Frontal cortex (tissue), 4 donors: Measurements from ENCODE around the gene ZNF639. TPM values are rescaled to one million over a fixed set of nuclear protein-coding genes. Genes with fewer than 3 reads are reported as not detected.
"Not testable (repeated sequence)": the region's sequence is repeated elsewhere in the genome, so short reads cannot be mapped to it uniquely, and the experiment has no call there.

Experiments used
- DNase-seq, 2 donors: peaks; one replicate each; pipeline ENCODE4 v3.0.0; 2012; ENCODE audit warnings: low spot score in 2 of 2
- FAIRE-seq: peaks from 2 replicates; lab custom pipeline; 2012; peaks lifted over from hg19 to GRCh38; lab: Jason Lieb, UNC
- total RNA-seq: library from RNA; depleted of rRNA; stranded (reverse); fragments of >200 nt; gene quantifications from one replicate; pipeline ENCODE4 v1.2.3, GENCODE V29; 2014
- donor health status: control.
- donor health status: control.
- donor health status: control.

Gene ZNF639, protein sequence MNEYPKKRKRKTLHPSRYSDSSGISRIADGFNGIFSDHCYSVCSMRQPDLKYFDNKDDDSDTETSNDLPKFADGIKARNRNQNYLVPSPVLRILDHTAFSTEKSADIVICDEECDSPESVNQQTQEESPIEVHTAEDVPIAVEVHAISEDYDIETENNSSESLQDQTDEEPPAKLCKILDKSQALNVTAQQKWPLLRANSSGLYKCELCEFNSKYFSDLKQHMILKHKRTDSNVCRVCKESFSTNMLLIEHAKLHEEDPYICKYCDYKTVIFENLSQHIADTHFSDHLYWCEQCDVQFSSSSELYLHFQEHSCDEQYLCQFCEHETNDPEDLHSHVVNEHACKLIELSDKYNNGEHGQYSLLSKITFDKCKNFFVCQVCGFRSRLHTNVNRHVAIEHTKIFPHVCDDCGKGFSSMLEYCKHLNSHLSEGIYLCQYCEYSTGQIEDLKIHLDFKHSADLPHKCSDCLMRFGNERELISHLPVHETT
- total RNA-seq = 119 TPM

GRCh38 chr3:179322286-179323196 lies at the start of gene ZNF639:
Gene ZNF639 (plus strand): TSS chr3:179323031. CDS start chr3:179328294, 5,263 bp downstream.
- FAIRE-seq (no peak), DNase-seq (peak; percentile 87 to 92)

DNA sequence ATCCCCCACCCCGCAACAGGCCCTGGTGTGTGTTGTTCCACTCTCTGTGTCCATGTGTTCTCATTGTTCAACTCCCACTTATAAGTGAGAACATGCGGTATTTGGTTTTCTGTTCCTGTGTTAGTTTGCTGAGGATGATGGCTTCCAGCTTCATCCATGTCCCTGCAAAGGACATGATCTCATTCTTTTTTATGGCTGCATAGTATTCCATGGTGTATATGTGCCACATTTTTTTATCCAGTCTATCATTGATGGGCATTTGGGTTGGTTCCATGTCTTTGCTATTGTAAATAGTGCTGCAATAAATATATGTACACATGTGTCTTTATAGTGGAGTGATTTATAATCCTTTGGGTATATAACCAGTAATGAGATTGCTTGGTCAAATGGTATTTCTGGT lies 48.4 kb upstream of the ZNF639 start:
- DNase-seq, FAIRE-seq: not testable (repeated sequence)

DNA sequence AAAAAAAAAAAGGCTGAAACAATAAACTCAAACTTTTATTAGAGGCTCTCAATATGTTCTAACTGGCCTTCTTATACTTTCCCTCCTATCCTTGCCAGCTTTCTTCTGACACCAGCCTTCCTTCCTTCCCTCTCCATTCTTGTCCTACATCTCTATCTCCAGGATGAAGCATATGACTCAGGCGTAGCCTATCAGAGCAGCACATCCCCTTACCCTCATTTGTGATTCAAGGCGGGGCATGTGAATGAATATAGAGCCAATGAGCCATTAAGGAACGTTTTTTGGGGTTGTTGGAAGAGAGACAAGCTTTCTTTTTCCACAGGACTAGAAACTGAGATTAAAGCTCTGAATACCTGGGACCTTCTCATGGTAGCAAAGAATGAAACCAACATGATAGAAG lies 46.8 kb upstream of the ZNF639 start:
- DNase-seq = no peak
- no peak for FAIRE-seq

- FAIRE-seq (no peak), DNase-seq (no peak)
Observed at GRCh38 chr3:179276743-179277142, 46.1 kb upstream of the ZNF639 start.

DNA sequence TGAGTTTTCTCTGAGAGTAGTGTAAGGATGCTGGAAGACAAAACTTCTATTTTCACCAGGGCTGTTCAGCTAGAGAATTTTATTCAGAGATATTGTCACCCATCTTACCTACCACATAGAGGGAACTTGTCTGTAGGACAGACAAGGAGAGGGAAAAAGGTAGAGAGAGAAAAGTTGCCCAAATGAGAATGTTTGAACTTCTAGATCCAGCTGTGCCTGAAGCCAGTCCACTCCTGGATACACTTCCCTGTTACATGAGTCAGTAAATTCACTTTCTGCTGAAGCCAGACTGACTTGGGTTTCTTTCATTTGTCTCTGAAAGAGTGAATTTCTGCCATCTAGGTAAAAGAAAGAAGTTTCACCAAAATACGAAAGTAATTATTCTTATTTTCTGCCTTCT lies 44.7 kb upstream of the ZNF639 start:
- DNase-seq (no peak), FAIRE-seq (no peak)

DNA sequence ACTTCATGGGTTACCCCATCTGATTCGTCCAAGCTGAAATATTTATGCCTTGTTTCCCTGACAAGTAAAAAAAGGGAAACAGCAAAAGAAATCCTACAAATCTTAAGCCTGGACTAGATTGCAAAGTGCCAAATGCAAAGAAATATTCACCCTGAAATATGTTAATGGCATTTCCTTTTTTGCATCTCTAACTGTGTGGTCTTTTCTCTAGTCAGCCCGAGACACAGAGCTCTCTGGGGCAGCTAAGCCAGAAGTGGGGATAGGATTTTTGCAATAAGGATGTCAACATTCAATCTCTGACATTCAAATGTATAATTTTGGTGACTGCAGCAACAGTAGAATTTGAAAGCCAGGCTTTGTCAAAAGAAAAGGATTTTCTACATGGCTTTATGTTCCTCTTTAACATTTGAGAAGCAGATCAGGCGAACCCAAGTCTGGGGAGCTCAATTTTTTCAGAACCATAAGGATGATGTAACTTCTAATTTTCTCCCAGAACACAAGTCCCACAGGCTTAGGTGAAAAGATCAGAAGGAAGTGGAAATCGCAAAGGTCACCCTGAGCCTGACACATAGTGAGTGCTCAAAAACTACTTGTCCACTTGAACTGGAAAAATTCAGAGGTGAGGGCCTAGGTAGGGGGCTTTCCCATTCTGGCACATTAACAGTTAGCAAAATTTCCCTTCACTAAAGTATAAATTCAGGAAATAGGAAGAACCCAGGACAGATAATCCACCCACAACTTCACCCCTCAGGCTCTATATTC lies 43.7 kb upstream of the ZNF639 start:
- DNase-seq (no peak), FAIRE-seq (no peak)

GRCh38 chr3:179279837-179280236 lies 43.0 kb upstream of the ZNF639 start:
- FAIRE-seq (no peak), DNase-seq (no peak)

DNA sequence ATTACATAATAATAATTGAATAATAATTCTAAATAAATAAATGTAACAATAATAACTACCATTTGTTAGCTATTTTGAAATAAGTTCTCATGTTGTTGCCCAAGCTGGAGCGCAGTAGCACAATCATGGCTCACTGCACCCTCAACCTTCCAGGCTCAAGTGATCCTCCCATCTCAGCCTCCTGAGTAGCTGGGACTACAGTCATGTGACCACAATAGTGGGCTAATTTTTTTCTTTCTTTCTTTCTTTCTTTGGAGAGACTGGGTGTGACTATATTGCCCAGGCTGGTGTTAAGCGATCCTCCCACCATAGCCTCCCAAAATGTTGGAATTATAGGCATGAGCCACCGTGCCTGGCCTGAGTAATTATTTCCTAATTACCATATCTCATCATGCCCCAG lies 41.0 kb upstream of the ZNF639 start:
- DNase-seq (no peak), FAIRE-seq (no peak)

DNA sequence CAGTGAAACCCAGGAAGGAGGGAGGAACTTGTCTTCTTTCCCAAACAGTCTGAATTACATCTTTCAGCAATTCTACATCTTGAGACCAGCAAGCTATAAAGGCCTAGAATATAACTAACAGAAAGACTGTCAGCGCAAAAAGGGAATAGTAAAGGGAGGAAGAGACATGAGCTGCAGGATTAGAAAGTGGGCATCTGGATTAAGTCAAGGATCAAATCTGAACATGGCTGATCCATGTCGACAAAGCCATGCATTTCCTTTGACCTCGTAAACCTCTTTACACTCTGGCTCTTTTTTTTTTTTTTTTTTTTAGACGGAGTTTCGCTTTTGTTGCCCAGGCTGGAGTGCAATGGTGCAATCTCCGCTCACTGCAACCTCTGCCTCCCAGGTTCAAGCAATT lies 36.5 kb upstream of the ZNF639 start:
- no peak for DNase-seq
- no peak for FAIRE-seq

- no peak for FAIRE-seq
- DNase-seq = no peak
Observed at GRCh38 chr3:179288845-179289244, 34.0 kb upstream of the ZNF639 start.

GRCh38 chr3:179289295-179289694 lies 33.5 kb upstream of the ZNF639 start:
- DNase-seq = no peak
- FAIRE-seq = no peak

GRCh38 chr3:179292450-179292849 lies 30.4 kb upstream of the ZNF639 start:
- DNase-seq = no peak
- FAIRE-seq = no peak

GRCh38 chr3:179297971-179298725 lies 24.7 kb upstream of the ZNF639 start:
- no peak for DNase-seq
- FAIRE-seq = no peak

DNA sequence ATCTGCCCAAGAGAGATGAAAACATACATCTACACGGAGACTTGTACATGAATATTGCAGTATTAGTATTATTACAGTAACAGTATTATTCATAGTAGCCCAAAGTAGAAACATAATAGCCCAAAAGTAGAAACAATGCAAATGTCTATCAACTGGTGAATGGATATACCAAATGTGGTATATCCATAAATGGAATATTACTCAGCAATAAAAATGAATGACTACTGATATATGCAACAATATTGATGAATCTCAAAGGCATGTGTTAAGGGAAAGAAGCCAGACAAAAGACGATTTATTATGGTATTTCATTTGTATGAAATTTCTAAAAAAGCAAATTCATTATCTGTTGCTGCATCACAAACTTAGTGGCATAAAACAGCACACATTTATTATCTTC lies 23.5 kb upstream of the ZNF639 start:
- no peak for FAIRE-seq
- DNase-seq = no peak

DNA sequence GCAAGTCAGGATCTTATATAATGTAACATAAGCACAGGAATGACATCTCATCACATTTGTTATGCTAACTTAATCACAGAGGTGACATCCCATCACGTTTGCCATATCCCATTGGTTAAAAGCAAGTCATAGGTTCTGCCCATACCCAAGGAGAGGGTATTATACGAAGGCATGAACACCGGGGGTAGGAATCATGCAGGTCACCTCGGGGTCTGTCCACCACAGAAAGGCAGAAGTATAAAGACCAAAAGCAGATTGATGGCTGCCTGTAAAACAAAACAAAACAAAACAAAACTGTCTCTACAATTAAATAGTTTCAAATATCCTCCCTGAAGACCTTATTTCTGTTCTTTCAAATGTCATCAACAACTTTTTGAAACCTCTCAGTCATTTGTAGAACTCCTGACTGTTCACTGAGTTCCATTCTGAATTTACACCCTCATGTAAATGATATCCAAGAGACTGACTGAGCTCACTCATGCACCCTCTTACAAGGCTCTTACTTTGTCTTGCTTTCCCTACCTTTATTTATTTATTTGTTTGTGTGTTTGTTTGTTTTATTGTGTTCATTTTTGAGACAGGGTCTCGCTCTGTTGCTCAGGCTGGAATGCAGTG lies 22.7 kb upstream of the ZNF639 start:
- DNase-seq (no peak), FAIRE-seq (no peak)

- DNase-seq (no peak), FAIRE-seq (no peak)
Observed at GRCh38 chr3:179301645-179302044, 21.2 kb upstream of the ZNF639 start.

DNA sequence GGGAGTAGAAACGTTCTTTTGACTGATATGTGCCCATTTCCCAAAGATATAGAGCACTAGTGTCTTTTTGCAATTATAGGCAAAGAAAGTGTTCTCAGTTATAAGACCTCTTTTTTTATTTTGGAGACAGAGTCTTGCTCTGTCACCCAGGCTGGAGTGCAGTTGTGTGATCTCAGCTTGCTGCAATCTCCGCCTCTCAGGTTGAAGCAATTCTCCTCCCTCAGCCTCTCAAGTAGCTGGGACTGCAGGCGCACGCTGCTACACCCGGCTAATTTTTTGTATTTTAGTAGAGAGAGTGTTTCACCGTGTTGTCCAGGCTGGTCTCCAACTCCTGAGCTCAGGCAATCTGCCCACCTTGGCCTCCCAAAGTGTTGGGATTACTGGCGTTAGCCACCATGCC lies 20.7 kb upstream of the ZNF639 start:
- no peak for FAIRE-seq
- DNase-seq = no peak

GRCh38 chr3:179304605-179305004 lies 18.2 kb upstream of the ZNF639 start:
- no peak for FAIRE-seq

DNA sequence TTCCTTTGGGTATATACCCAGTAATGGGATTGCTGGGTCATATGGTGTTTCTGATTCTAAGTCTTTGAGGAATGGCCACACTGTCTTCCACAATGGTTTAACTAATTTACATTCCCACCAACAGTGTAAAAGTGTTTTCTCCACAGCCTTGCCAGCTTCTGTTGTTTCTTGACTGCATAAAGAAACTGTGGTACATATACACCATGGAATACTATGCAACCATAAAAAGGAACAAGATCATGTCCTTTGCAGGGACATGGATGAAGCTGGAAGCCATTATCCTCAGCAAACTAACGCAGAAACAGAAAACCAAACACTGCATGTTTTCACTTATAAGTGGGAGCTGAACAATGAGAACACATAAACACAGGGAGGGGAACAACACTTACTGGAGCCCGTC lies 15.5 kb upstream of the ZNF639 start:
- not testable (repeated sequence) for FAIRE-seq, DNase-seq

More at GRCh38 chr3:179304605-179305004, 18.2 kb upstream of the ZNF639 start:
- no peak for DNase-seq
